ENCODE measurements around the gene SHCBP1L.

DNA sequence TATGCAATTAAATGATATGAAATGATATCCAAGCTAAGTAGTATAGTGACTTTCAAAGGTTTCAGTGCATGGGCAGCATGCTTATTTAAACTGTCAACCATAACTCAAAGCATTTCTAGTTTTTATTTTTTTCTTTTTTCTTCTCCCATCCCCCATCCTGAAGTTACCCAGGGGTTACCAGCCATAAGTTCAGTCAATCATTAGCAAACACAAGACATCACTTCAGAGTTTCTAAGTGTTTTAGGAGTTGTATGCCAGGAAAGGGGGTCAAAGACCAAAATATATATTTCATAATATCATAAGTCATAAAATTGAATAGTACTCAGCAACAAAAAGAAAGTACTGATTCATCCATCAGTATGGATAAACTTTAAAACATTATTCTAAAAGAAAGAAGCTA, 85.1 kb downstream of the SHCBP1L start:
- TF ChIP-seq, protein P1, sequence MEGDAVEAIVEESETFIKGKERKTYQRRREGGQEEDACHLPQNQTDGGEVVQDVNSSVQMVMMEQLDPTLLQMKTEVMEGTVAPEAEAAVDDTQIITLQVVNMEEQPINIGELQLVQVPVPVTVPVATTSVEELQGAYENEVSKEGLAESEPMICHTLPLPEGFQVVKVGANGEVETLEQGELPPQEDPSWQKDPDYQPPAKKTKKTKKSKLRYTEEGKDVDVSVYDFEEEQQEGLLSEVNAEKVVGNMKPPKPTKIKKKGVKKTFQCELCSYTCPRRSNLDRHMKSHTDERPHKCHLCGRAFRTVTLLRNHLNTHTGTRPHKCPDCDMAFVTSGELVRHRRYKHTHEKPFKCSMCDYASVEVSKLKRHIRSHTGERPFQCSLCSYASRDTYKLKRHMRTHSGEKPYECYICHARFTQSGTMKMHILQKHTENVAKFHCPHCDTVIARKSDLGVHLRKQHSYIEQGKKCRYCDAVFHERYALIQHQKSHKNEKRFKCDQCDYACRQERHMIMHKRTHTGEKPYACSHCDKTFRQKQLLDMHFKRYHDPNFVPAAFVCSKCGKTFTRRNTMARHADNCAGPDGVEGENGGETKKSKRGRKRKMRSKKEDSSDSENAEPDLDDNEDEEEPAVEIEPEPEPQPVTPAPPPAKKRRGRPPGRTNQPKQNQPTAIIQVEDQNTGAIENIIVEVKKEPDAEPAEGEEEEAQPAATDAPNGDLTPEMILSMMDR (IDR thresholded peaks at IDR 0.05; ENCODE audit: insufficient read depth, low read length) = no peak
- no peak for TF ChIP-seq POLR2AphosphoS5 (IDR thresholded peaks at IDR 0.05; ENCODE audit: low read depth)
- no peak for TF ChIP-seq REST (IDR thresholded peaks at IDR 0.05; ENCODE audit: insufficient replicate concordance, low read depth)

All from HL-60 (cell line).